Cardiac muscle cell (in vitro differentiated cells and primary cell): ENCODE measurements around the gene CYP2C18. TPM values are rescaled to one million over a fixed set of nuclear protein-coding genes. Genes with fewer than 3 reads are reported as not detected.

ENCODE experiments used
- DNase-seq, 2 donors: peaks; one replicate each; pipeline versions ENCODE4 v3.0.0 to v3.0.0-alpha.2; 2010 to 2017; ENCODE audit warnings: low read depth in 1 of 2, low spot score in 1 of 2
- H3K27ac ChIP-seq: fragments of 200-600 bp; sonication (generic); 2 replicates; pipeline ENCODE4 v1.5.1; 2016
- H3K27me3 ChIP-seq: fragments of 200-600 bp; sonication (generic); 2 replicates; pipeline ENCODE4 v1.6.0; 2016; ENCODE audit warnings: control low read depth
- H3K36me3 ChIP-seq: fragments of 200-600 bp; sonication (generic); 2 replicates; pipeline ENCODE4 v1.5.1; 2016; ENCODE audit warnings: control low read depth
- H3K4me1 ChIP-seq: fragments of 200-600 bp; sonication (generic); 2 replicates; pipeline ENCODE4 v1.8.1; 2017; ENCODE audit warnings: low read depth, mild to moderate bottlenecking, mixed run types
- H3K4me3 ChIP-seq: fragments of 200-600 bp; sonication (generic); 2 replicates; pipeline ENCODE4 v1.5.1; 2016; ENCODE audit warnings: mild to moderate bottlenecking
- H3K9me3 ChIP-seq: fragments of 200-600 bp; sonication (generic); 2 replicates; pipeline ENCODE4 v1.5.1; 2017; ENCODE audit warnings: low read depth, mild to moderate bottlenecking, control low read depth
- polyA plus RNA-seq: library from polyadenylated mRNA; unstranded; fragments of >200 nt; fragmentation: Nextera tagmentation; extraction: Ambion mirVana; gene quantifications from 2 replicates; pipeline ENCODE4 v1.2.1, GENCODE V29; 2016
- total RNA-seq: library from RNA; depleted of rRNA; stranded (reverse); fragments of >200 nt; gene quantifications from 2 replicates; pipeline ENCODE4 v1.2.3, GENCODE V29; 2016
- TF ChIP-seq, protein P1 (sequence below): IDR thresholded peaks from 2 replicates; pipeline ENCODE4 v1.5.1; 2012; ENCODE audit warnings: low read depth, mild to moderate bottlenecking, low read length

CYP2C18 gene
- total and polyA plus RNA-seq, 2 experiments from 2014 or later = not detected

DNA sequence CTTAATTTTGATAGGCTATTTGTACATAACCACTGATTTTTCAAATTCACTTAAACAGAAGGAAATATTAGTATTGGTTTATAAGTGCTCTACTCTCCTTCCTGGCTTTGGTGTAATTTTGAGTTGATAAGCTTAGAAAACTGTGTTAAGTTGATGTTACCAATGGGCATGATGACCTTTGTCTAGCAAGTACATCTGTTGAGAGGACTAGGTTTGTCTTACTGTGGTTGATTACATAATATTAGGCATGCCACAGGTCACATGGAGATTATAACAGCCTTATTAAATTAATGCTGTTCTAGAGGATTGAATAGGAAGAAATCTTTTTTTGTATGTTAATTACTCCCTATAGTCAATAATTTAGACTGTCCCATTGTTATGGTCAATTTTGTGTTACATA, 27.0 kb downstream of the CYP2C18 start:
- no peaks in the 10 kb centered on the region for H3K36me3 ChIP-seq
- TF ChIP-seq, protein P1, sequence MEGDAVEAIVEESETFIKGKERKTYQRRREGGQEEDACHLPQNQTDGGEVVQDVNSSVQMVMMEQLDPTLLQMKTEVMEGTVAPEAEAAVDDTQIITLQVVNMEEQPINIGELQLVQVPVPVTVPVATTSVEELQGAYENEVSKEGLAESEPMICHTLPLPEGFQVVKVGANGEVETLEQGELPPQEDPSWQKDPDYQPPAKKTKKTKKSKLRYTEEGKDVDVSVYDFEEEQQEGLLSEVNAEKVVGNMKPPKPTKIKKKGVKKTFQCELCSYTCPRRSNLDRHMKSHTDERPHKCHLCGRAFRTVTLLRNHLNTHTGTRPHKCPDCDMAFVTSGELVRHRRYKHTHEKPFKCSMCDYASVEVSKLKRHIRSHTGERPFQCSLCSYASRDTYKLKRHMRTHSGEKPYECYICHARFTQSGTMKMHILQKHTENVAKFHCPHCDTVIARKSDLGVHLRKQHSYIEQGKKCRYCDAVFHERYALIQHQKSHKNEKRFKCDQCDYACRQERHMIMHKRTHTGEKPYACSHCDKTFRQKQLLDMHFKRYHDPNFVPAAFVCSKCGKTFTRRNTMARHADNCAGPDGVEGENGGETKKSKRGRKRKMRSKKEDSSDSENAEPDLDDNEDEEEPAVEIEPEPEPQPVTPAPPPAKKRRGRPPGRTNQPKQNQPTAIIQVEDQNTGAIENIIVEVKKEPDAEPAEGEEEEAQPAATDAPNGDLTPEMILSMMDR = no peak
- no peaks in the 10 kb centered on the region for H3K27me3 ChIP-seq
- H3K9me3 ChIP-seq = no peaks in the 10 kb centered on the region
- no peak overlapping the region for H3K27ac ChIP-seq
- H3K4me3 ChIP-seq = no peak overlapping the region
- no peaks in the 10 kb centered on the region for H3K4me1 ChIP-seq
- DNase-seq = no peak

DNA sequence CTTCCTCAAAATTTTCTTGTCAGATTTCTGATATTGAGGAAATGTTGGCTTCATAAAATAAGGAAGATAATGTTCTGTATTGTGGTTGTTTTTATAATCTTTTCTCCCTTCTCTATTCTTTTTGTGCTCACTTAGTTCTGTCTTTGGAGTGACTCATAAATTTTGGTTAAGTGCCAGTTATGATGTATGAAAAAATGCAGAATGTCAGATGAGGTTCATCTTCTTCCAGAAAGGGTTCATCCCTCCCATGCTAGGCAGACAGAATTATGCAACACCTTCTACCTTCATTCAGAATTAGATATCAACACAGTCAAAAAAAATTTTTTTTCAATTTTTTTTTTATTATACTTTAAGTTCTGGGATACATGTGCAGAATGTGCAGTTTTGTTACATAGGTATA, 42.3 kb downstream of the CYP2C18 start:
- Histone ChIP-seq H3K27me3 (no peaks in the 10 kb centered on the region), H3K27ac (no peak overlapping the region), H3K36me3 (no peaks in the 10 kb centered on the region), H3K4me3 (no peak overlapping the region), H3K4me1 (no peaks in the 10 kb centered on the region), H3K9me3 (no peaks in the 10 kb centered on the region)
- peak in 1 of 2 donors; percentile 1 for DNase-seq
- TF ChIP-seq, protein P1 = no peak

DNA sequence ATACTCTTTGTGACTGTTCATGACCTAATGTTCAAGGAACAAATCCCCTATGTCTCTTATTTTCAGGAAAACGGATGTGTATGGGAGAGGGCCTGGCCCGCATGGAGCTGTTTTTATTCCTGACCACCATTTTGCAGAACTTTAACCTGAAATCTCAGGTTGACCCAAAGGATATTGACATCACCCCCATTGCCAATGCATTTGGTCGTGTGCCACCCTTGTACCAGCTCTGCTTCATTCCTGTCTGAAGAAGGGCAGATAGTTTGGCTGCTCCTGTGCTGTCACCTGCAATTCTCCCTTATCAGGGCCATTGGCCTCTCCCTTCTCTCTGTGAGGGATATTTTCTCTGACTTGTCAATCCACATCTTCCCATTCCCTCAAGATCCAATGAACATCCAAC, 51.7 kb downstream of the CYP2C18 start:
- TF ChIP-seq, protein P1 = no peak
- no peaks in the 10 kb centered on the region for H3K4me1 ChIP-seq
- H3K27ac ChIP-seq = no peak overlapping the region
- DNase-seq = no peak
- H3K36me3 ChIP-seq = no peaks in the 10 kb centered on the region
- no peak overlapping the region for H3K4me3 ChIP-seq
- H3K9me3 ChIP-seq = no peaks in the 10 kb centered on the region
- no peaks in the 10 kb centered on the region for H3K27me3 ChIP-seq

DNA sequence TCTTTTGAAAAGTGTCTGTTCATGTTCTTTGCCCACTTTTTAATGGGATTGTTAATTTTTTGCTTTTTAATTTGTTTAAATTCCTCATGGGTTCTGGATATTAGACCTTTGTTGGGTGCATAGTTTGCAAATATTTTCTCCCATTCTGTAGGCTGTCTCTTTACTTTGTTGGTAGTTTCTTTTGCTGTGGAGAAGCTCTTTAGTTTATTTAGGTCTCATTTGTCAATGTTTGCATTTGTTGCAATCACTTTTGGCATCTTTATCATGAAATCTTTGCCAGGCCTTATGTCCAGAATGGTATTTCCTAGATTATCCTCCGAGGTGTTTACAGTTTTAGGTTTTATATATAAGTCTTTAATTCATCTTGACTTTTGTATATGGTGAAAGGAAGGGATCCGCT, 55.1 kb downstream of the CYP2C18 start:
- TF ChIP-seq, protein P1 = no peak
- Histone ChIP-seq H3K36me3 (no peaks in the 10 kb centered on the region), H3K4me3 (no peak overlapping the region), H3K9me3 (no peaks in the 10 kb centered on the region), H3K27me3 (no peaks in the 10 kb centered on the region), H3K27ac (no peak overlapping the region), H3K4me1 (no peaks in the 10 kb centered on the region)
- DNase-seq = no peak

DNA sequence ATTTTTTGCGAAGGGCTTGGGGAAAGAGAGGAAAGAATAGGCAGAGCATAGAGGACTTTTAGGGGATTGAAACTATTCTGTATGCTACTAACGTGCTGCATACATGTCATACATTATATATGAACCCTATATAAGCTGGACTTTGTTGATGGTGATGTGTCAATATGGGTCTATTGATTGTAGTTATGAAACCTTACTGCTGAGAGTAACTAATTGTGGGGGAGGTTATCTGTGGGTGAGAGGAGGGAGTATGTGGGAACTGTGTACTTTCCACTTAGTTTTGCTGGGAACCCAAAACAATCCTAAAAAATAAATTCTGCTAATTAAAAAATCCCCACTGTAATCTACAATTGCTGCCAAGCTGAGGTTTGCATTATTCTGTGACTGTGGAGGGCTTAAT, 63.6 kb downstream of the CYP2C18 start:
- TF ChIP-seq, protein P1 = no peak
- Histone ChIP-seq H3K4me3 (no peak overlapping the region), H3K36me3 (no peaks in the 10 kb centered on the region), H3K9me3 (no peaks in the 10 kb centered on the region), H3K27ac (no peak overlapping the region), H3K4me1 (no peaks in the 10 kb centered on the region), H3K27me3 (no peaks in the 10 kb centered on the region)
- no peak for DNase-seq

DNA sequence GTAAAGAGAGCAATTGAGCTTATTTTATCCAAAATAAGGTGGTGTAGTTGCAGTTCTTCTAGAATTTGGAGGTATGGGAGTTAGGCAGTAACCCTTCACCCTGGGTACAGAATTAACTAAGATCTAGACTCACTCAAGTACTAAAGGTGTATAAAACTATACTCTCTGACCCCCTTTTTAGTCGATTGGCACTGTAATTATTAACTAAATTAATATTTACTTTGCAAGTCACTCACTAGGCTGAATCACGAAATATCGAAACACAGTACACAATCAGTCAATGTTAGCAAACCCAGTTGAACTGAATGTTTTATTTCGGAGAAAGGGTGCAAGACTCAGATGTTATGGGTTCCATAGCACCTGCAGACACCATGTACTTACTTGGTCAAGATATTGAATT, 64.3 kb downstream of the CYP2C18 start:
- H3K27me3 ChIP-seq = no peaks in the 10 kb centered on the region
- TF ChIP-seq, protein P1 = no peak
- H3K4me1 ChIP-seq = no peaks in the 10 kb centered on the region
- no peaks in the 10 kb centered on the region for H3K36me3 ChIP-seq
- no peak for DNase-seq
- no peak overlapping the region for H3K4me3 ChIP-seq
- H3K27ac ChIP-seq = no peak overlapping the region
- H3K9me3 ChIP-seq = no peaks in the 10 kb centered on the region
